Right renal cortex interstitium (tissue), 3 donors: Measurements from ENCODE around the gene USP7. TPM values are rescaled to one million over a fixed set of nuclear protein-coding genes. Genes with fewer than 3 reads are reported as not detected.

ENCODE experiments used
- DNase-seq, 3 donors: peaks; one replicate each; pipeline ENCODE4 v3.0.0-alpha.2; 2013; ENCODE audit warnings: low read depth in 3 of 3, low spot score in 2 of 3
- polyA plus RNA-seq, 3 donors: library from polyadenylated mRNA; unstranded; fragments of 120-200 nt; gene quantifications; one replicate each; pipeline ENCODE4 v1.2.1, GENCODE V29; 2013; ENCODE audit not compliant: insufficient read length in 3 of 3

Gene USP7
- polyA plus RNA-seq, 3 donors, result 112 to 124 (median 120) TPM

GRCh38 chr16:8905795-8906591 is 57.7 kb downstream of the USP7 start:
- DNase-seq, result no peak

GRCh38 chr16:8905168-8905762 is 58.4 kb downstream of the USP7 start:
- DNase-seq, result no peak

GRCh38 chr16:8904018-8904430 is 59.7 kb downstream of the USP7 start:
- no peak for DNase-seq

DNA sequence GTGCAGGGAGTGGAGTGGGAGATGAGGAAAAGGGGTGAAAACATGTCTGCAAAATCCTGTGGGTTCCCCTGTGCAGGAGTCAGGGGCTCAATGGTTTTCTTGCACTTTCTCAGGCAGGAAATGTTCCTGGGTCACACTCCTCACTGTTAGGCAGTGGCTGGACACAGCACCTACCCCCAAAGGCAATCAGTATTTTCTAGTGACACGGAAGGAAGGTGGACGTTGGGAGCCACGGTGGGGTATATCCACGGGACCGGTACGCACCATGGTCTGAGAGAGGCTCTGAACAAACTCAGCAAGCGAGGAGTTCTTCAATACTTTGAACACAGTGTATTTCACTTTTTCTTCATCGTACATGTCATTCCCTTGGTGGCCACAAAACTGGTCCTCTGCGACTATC is 60.7 kb downstream of the USP7 start:
- DNase-seq, result no peak

- no peak for DNase-seq
These were observed 62.3 kb downstream of the USP7 start for GRCh38 chr16:8901320-8901861.

DNA sequence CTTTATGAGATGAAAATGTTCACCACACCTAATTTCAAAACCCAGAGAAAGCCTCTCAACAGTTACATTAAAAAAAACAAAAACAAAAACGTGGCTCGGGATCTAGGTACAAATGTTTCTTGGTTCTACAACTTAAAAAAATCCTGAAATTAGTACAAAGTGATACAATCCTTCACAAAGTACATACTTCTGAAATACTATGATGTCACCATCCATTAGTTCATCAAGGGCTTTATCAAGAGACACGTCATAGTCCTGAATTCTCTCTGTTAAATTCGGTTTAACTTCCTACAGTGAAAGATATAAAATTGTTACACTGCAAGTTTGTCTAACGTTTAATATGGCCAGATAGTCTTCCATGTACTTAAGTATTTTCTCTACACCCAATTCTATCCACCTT is 63.4 kb downstream of the USP7 start:
- DNase-seq, result no peak

- DNase-seq, result no peak
These were observed 63.9 kb downstream of the USP7 start for GRCh38 chr16:8899709-8900317.

DNA sequence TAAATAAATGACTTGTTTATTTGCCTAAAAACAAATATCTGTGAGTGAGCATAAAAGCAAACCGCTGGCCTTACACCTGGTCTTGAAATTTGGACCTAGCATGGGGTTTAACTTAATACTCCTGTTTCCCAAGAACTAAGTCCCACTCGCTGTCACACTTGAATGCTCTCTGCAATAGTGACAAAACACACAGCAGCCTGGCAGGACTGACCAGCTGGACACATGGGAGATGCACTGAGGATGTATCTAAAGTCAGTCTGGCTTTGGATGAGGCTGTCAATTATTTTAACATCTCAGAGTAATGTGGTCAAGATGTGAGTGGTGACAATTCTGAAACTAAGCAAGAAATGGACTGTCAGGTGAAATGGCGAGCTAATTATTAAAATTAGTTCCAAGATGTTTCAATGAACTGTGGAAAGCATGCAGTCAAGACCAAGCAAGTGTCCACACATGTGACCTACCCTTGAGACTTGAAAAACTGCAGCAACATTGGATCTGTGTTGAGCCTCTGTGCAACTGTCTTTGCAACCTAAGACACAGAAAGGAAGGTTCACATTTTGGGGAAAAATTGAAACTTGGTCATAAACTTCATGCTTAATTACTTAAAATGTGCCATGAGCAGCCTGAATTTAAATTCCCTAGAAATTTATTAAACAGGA is 64.9 kb downstream of the USP7 start:
- no peak for DNase-seq

DNA sequence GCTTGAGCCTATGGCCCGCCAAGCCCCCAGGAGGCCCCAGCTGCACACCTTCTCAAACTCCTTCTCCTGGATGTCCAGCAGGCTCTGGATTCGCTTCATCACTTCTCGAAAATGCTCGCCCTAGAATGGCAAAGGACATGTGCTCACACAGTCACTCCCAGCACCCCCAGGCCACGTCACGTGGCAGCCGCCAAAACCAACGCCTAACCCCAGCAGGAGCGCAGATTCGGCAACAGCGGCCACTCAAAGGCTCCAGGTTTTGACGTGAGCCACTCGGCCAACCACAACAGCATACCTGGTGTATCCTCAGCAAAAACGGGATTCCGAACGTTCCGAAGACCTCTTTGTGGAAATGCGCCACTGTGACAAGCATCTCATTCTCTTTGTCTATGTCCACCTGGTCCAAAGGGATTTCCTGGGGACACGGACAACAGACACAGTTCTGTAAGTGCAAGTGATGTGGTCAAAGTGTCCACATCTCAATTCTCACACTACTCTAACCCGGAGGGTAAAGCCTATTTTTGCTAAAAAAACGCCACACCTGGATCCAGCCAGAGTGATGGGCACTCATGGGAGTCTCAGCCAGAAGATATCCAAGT is 68.9 kb downstream of the USP7 start:
- DNase-seq, result no peak

DNA sequence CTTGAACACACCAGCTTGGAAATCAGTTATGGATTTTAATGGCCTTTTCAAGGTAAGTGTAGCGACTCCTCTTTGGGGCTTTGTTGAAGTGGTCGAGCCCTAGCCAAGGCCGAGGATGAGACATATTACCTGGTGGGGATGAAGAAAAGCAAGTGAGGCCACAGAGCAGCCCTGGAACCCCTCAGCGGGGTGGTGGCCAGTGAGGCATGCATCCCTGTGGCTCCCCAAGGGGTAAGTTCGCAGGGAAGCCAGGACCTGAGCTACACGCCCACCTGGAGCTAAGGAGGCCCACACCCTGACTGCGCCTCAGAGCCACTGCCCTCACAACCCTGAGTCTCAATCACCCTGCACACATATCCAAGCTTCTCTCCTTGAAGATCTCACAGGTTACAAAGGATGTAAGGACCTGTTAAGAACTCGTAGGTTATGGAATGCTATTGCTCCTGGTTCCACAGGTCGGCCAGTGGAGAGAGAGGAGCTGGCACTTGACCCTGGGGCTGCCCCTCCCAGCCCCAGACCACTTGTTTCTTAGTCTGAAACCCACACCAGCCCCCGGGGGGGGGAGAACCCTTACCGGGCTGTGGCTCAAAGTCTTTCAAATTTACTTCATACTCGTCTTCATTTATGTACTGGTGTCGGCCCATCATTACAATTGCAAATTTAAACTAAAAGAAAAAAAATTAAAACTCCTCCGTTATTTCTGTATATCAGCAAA is 69.6 kb downstream of the USP7 start:
- DNase-seq, result no peak

GRCh38 chr16:8893426-8893825 is 70.3 kb downstream of the USP7 start:
- no peak for DNase-seq

DNA sequence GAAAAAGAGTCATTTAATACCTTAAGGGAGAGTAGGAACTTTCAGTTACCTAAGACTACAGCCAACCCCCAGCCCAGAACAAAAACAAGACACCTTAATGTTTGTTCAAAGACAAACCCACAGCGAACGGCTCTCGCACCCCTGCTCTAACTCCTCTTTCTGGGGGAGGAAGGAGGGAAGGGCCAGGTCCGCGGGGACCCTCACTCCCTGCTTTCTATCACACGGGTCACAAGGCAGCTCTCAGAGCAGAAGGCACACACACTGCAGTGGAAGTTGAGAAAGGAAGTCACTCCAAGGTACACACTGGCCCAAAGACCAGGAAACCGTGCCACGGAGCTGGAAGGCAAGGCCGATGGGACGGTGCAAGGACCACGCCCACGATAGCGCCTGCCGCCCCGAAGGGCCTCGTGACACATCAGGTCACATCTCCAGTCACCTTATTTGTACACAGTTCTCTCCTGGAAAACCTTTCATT is 71.6 kb downstream of the USP7 start:
- no peak for DNase-seq

GRCh38 chr16:8890549-8890921 is 73.2 kb downstream of the USP7 start:
- DNase-seq, result no peak

GRCh38 chr16:8889893-8890548 is 73.7 kb downstream of the USP7 start:
- no peak for DNase-seq

DNA sequence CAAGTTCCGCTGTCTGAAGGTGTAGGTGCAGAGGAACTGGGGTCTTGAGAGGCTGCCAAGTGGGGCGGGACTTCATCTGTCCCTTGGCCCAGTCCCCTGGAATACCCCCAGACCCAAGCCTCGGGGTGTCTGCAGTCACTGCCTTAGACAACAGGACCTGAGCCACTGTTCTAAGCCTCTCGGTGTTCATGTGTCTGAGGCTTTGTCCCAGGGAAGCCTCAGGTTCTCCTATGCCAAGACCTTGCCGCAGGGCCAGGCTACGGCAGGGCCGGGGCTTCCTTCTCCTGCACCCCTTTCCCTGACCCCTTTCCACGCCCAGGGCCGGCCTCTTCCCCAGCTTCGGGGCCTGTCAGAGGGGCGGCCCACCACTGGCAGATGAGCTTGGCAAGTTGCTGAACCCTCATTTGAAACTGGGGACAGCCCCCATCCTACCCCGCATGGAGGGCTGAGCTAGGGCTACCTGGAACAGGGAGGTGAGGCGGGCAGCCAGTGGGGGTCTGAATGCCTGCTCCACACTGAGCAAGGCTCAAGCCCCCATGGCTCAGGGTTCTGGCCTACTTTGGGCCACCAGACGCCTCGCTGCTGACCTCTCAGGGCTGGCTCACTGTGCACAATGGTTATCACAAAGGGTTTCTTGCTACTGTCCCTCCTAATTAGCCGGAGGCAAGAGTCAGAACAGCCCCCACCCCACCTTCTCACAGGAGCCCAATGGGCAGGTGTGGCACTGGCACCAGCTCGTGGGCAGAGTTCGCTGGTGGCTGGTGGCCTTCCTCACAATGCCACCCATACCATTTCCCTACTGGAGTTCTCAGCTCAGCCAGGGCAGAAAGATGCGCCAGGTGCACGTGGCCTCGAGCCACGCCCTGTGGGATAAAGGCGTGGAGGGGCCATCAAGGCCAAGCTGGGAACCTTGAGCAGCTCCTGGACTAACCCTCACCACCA is 74.5 kb downstream of the USP7 start:
- DNase-seq, result no peak

DNA sequence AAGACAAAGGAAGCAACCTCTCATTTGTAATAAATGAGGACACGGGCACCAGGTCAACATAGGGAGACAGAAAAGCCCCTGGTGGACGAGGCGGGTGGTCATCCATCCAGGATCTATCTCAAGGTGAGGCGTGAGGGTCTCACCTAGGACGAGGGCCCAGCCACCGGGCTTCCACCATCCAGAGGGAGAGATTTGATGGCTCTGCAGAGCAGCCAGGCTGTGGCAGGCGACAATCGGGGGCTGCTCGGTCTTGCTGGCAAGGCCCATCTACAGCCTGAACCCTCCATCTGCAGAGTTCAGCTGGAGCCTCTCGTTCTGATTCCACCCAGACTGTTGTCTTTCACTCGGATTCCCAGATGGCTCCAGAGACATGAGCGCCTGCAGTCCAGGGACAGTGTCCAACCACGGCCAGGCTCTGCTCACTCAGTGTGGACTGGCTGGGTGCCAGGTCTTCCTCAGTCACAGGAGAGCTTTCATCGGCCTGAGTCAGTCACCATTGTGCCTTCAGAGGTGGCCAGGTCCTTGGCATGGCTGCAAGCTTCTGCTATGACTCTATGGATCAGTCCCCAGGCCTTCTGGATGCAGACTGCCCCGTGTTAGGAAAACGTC is 75.7 kb downstream of the USP7 start:
- DNase-seq, result no peak

DNA sequence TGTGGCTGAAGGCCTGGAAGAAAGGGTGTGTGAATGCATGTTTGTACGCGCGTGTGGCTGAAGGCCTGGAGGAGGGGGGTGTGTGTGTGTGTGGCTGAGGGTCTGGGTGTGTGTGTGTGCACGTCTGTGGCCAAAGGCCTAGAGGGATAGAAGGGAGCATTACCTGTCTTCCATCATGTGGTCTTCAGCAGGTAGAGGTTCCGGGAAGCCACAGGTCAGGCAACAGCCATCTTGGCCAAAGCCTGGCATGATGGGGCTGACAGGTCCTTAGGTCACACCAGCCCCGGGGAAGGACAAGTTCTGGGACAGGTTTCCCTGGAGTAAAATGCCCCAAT is 76.3 kb downstream of the USP7 start:
- no peak for DNase-seq
